HG03571 (cell line): ENCODE results near the gene ATXN10.
"Not testable (repeated sequence)": the region's sequence is repeated elsewhere in the genome, so short reads cannot be mapped to it uniquely, and the experiment has no call there.

Experiments used
- ATAC-seq: cut with Tn5 transposase; IDR thresholded peaks from one replicate; pipeline ENCODE4 v1.9.1; 2021; ENCODE audit not compliant: unreplicated experiment

The ATXN10 gene

DNA sequence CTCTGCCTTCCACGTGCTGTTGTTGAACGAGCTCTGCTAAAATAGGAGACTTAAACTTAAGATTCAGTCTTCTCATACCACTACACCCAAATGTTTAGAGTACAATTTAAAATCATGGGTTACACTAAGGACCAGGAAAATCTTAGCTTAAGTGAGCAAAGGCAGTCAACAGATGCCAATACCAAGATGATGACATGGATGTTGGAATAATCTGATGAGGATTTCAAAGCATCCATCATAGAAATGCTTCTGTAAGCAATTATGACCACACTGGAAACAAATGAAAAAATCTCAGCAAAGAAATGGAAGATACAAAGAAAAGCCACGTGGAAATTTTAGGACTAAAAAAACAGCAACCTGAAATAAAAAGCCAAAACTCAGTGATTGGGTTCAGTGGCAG lies 109.8 kb downstream of the ATXN10 start:
- no peak for ATAC-seq

DNA sequence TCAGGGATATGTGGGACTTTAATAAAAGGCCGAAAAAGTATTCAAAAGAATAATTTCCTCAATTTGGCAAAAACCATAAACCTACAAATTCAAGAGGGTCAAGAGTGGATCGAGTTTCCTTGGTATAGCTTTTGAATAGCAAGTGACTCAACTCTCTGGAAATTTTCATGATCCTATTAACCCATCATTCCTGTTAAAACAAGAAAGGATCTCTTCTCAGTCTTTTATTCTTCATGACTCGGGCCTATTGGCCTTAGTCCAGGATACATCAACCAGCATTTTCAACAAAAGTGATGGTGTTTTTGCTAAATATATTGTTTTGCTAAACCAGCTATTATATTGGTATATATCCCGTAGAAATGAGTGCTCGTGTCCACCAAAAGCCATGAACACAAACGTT lies 110.3 kb downstream of the ATXN10 start:
- no peak for ATAC-seq

DNA sequence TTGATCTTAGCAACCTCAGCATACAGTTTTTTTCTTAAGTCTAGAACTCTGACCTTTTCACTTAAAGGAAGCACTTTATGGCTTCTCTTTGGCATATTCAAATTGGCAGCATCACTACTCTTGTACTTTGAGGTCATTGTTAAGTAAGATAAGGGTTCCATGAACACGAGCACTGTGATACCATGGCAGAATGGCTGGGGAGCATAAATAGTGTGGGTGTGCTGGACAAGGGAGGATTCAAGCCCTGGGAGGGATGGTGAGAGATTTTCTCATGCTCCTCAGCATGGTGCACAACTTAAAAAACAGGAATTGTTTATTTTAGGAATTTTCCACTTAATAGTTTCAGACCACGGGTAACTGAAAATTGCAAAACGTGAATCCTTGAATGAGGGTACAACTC lies 111.4 kb downstream of the ATXN10 start:
- no peak for ATAC-seq

GRCh38 chr22:45783690-45784089 lies 112.1 kb downstream of the ATXN10 start:
- ATAC-seq: no peak

DNA sequence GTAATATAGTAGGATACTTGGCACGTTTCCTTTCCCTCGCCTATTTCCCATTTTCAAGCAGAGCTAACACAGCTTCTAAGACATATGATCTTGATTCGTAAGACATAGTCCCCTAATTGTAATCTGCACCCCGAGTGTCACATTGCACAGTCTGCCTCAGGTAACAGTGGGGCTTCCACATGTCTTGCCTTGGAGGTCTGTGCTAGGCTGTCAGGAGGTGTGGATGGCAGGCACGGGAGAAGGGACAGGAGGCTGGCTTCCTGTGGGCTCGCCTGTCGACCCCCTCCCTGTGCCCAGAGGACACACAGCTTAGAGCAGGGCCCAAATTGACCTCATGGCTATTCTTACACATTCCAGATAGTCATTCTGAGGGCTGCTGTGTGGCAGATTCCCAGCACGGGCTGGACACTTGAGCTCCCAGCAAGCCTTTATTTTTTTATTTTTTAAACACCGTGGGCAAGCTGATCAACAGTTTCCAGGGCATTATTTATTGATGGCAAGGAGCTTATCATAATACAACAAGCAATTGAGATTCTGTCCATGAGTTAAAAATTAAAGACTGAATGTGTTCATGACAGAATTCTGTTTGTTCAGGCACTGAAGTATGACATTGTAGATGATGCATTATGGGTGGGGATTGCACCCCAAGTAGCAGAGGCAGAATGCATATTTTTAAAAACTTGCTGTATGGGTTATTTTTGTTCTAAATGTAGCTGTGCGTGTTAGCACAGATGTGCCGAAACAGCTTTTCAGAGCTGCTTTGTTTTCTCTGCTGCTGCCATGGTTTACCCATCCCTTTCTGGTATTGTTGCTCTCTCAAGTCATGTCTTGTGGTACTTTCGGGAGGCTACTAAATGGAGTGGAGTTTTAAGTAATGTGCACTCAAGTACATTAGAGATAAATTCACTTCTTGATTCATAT lies 113.0 kb downstream of the ATXN10 start:
- ATAC-seq: no peak

DNA sequence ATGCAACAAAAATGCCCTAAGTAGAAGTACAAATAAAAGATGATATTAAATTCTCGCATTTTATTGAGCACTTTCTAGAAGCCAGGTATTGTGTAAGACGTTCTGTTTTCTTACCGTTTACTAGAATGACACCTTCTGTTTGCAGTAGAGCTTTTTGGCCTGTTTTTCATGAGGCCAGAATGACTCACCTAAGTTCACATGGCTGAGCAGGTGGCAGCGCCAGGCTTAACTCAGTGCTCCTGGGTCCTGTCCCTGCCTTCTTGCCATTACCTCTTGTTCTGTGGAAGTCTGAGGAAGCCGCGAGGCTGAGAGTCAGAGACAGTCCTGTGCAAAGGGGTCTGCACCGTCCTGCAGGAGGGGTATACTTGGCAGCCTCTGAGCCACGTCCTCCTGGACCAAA lies 113.8 kb downstream of the ATXN10 start:
- no peak for ATAC-seq

GRCh38 chr22:45786726-45787125 lies 115.1 kb downstream of the ATXN10 start:
- ATAC-seq: no peak

DNA sequence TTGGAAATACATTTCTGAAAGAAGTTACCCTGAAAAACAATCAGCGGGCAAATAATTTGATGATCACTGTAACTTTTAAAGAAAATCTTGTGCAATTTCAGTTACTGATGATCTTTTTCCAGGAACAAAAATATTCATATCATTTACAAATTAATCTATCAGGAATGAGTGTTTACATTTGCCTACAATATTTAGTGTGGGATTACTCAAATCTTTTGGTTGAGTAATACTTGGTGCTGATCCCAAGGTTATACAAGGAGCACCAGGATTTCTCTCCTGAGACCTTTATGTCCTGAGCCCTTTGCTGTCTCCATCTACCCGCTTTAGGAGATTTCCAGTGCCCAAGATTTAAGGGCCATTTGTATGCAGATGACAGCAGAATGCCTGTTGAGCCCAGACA lies 116.1 kb downstream of the ATXN10 start:
- no peak for ATAC-seq

GRCh38 chr22:45788522-45788921 lies 116.9 kb downstream of the ATXN10 start:
- ATAC-seq: no peak

DNA sequence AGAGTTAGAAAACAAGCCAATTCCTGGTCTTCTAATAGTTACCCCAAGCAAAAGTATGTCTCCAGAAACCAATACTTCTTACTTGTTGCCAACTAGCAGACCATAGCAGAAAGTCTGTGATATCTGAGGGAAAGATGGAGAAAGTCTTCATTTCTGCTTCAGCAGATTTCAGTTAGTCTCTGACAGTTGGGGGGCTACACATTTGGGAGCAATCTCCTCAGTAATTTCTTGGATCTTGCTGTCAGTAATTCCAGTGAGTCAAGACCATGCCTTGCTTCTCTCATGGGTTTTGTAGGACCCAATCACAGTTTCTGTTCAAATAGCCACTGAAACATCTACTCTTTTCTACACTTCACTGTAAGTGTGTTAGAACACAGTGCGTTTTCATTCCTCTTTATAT lies 118.8 kb downstream of the ATXN10 start:
- ATAC-seq: no peak

DNA sequence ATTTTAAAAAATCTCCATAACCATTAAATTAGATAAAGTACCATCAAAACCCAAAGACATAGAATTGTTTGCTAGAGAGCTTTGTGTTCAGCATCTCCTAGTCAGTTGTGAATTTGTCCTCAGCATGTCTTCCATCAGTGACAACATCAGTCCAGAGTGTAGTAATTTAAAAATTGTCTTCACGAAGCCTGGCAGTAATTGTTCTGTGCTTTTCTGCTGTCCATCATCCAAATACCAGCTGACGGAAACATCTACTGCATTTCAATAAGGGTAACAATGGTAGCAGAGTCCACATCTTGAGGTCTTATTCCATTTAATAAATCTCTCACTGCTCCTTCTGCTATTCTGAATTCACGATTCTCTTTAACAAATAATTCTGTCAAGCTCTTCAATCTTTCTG lies 121.5 kb downstream of the ATXN10 start:
- ATAC-seq: no peak

DNA sequence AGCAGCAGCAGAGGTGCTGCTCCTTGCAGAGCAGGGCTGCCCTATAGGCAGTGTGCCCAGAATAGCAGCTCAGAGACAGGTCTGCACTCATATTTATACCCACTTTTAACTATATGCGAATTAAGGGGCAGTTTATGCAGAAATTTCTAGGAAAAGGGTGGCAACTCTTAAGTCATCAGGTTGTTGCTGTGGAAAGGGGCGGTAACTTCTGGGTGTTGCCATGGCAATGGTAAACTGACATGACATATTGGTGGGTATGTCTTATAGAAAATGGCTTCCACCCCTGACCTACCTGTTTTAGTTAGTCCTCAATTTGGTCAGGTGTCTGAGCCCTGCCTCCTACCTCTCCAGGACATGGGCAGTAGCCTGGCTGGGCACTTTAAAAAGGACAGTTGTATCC lies 122.3 kb downstream of the ATXN10 start:
- ATAC-seq: no peak

DNA sequence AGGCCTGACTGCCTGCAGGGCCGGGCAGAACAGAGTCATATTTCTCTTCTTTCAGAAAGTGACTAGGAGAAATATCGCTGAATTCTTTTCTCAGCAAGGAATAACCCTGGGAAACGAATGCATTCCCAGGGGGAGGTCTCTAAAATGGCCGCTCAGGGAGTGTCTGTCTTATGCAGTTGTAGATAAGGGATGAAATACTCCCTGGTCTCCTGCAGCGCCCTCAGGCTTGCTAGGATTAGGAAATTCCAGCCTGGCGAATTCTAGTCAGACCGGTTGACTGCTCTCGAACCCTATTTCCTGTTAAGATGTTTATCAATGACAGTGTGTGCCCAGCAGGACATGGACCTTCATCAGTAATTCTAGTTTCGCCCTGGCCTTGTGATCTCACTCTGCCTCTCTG lies 124.4 kb downstream of the ATXN10 start:
- ATAC-seq: not testable (repeated sequence)

- no peak for ATAC-seq
Observed at GRCh38 chr22:45799291-45799690, 127.7 kb downstream of the ATXN10 start.

DNA sequence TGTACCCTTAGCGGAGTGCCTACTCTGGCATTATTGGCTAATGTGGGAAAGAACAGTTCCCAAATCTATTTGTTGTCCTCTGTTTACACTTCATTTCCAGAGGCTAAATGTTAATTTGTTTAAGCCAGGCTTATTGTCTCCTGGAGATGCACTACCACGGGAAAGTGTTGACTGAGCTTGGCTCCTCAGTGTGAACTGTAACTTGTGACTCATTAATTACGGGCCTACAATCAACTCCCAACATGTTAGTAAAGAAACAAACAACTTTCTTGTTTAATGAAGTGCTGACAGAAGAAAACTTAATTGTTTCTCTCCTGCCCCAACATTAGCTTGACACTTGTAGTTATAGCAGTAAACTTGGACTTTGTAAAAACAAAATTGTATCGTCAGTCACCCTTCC lies 130.4 kb downstream of the ATXN10 start:
- no peak for ATAC-seq

GRCh38 chr22:45804319-45804985 lies 132.8 kb downstream of the ATXN10 start:
- ATAC-seq: no peak

DNA sequence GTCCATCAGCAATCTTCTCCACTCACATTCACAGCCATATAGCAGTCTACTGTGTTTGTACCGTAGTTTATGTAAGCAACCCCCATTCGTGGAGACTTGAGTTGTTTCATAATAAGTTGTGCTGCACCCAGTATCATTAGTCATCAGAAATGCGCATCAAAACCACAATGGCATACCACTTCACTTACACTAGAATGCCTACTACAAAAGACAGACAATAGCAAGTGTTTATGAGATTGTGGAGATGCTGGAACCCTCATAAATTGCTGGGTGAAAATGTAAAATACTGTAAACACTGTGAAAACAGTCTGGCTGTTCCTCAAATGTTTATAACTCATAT lies 133.3 kb downstream of the ATXN10 start:
- ATAC-seq: no peak

DNA sequence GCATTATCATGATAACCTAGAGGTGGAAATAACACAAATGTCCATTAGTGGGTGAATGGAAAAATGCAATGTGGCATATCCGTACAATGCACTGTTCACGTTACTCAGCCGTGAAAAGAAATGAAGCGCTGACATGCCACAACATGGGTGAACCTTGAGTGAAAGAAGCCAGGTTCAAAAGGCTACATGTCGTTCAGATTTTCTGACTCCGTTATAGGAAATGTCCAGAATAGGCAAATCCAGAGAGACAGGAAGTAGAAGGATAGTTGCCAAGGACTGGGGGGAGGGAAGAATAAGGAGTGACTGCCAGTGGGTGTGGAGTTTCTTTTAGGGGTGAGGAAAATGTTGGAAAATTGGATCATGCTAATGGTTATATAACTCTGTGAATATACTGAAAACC lies 133.8 kb downstream of the ATXN10 start:
- no peak for ATAC-seq

GRCh38 chr22:45807156-45807915 lies 135.7 kb downstream of the ATXN10 start:
- ATAC-seq: no peak

DNA sequence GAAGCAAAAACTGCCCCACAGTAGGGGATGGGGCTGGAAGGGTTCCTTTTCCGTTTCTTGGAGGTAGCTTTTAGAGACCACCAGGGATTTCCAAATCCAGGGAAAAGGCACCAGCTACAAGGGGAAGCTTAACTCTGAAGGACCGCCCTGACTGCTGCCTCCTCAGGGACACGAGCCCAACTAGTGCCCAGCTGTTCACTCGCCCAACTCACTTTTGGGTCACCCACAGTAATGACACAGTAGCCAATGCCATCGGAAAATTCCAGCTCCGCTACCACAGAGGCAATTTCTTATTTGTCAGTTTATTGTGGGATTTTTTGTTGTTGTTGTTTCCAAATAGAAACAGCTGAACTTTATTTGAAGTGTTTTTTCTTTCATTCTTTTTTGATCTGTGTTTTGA lies 141.3 kb downstream of the ATXN10 start:
- no peak for ATAC-seq

- ATAC-seq: no peak
Observed at GRCh38 chr22:45814198-45814597, 142.6 kb downstream of the ATXN10 start.

- ATAC-seq: no peak
Observed at GRCh38 chr22:45816776-45817175, 145.1 kb downstream of the ATXN10 start.
